ENCODE results near the gene KCNJ6.

The KCNJ6 gene

GRCh38 chr21:37601027-37601426 is 315.2 kb downstream of the KCNJ6 start:
- no peak for TF ChIP-seq CTCF (IDR thresholded peaks at IDR 0.05)
- no peak overlapping the region for H3K27ac ChIP-seq
- H3K4me1 ChIP-seq (ENCODE audit: control insufficient read depth in 1 of 2, insufficient read depth in 1 of 2, low read depth in 1 of 2, low read length in 1 of 2) = no peaks in the 10 kb centered on the region
- H3K9me3 ChIP-seq = no peaks in the 10 kb centered on the region
- H3K4me3 ChIP-seq (ENCODE audit: low read depth in 1 of 2, low read length in 1 of 2) = no peak overlapping the region
- no peaks in the 10 kb centered on the region for H3K36me3 ChIP-seq
- no peaks in the 10 kb centered on the region for H3K27me3 ChIP-seq

- H3K36me3 ChIP-seq = no peaks in the 10 kb centered on the region
- no peak overlapping the region for H3K27ac ChIP-seq
- no peak overlapping the region for H3K4me3 ChIP-seq (ENCODE audit: low read depth in 1 of 2, low read length in 1 of 2)
- no peak for TF ChIP-seq CTCF (IDR thresholded peaks at IDR 0.05)
- no peaks in the 10 kb centered on the region for H3K4me1 ChIP-seq (ENCODE audit: control insufficient read depth in 1 of 2, insufficient read depth in 1 of 2, low read depth in 1 of 2, low read length in 1 of 2)
- H3K9me3 ChIP-seq = no peaks in the 10 kb centered on the region
- H3K27me3 ChIP-seq = no peaks in the 10 kb centered on the region
Observed at GRCh38 chr21:37595944-37596343, 320.3 kb downstream of the KCNJ6 start.

GRCh38 chr21:37594472-37594951 is 321.7 kb downstream of the KCNJ6 start:
- Histone ChIP-seq H3K27me3 (no peaks in the 10 kb centered on the region), H3K9me3 (no peaks in the 10 kb centered on the region), H3K36me3 (no peaks in the 10 kb centered on the region), H3K4me3 (ENCODE audit: low read depth in 1 of 2, low read length in 1 of 2) (no peak overlapping the region), H3K27ac (no peak overlapping the region), H3K4me1 (ENCODE audit: control insufficient read depth in 1 of 2, insufficient read depth in 1 of 2, low read depth in 1 of 2, low read length in 1 of 2) (no peaks in the 10 kb centered on the region)
- TF ChIP-seq CTCF (IDR thresholded peaks at IDR 0.05) = no peak

- TF ChIP-seq CTCF (IDR thresholded peaks at IDR 0.05) = no peak
- no peaks in the 10 kb centered on the region for H3K4me1 ChIP-seq (ENCODE audit: control insufficient read depth in 1 of 2, insufficient read depth in 1 of 2, low read depth in 1 of 2, low read length in 1 of 2)
Observed at GRCh38 chr21:37593740-37594471, 322.4 kb downstream of the KCNJ6 start.

GRCh38 chr21:37593015-37593414 is 323.2 kb downstream of the KCNJ6 start:
- Histone ChIP-seq H3K4me3 (ENCODE audit: low read depth in 1 of 2, low read length in 1 of 2) (no peak overlapping the region), H3K27me3 (no peaks in the 10 kb centered on the region), H3K27ac (no peak overlapping the region), H3K9me3 (no peaks in the 10 kb centered on the region), H3K36me3 (no peaks in the 10 kb centered on the region), H3K4me1 (ENCODE audit: control insufficient read depth in 1 of 2, insufficient read depth in 1 of 2, low read depth in 1 of 2, low read length in 1 of 2) (no peaks in the 10 kb centered on the region)
- TF ChIP-seq CTCF (IDR thresholded peaks at IDR 0.05) = no peak

More at GRCh38 chr21:37593740-37594471, 322.4 kb downstream of the KCNJ6 start:
- Histone ChIP-seq H3K36me3 (no peaks in the 10 kb centered on the region), H3K27ac (no peak overlapping the region), H3K27me3 (no peaks in the 10 kb centered on the region), H3K9me3 (no peaks in the 10 kb centered on the region), H3K4me3 (ENCODE audit: low read depth in 1 of 2, low read length in 1 of 2) (no peak overlapping the region)
